Measurements from ENCODE around the gene HOXA1.

HOXA1 gene

GRCh38 chr7:27116031-27116961 is 20.5 kb upstream of the HOXA1 start:
- FAIRE-seq = peak; percentile 83

DNA sequence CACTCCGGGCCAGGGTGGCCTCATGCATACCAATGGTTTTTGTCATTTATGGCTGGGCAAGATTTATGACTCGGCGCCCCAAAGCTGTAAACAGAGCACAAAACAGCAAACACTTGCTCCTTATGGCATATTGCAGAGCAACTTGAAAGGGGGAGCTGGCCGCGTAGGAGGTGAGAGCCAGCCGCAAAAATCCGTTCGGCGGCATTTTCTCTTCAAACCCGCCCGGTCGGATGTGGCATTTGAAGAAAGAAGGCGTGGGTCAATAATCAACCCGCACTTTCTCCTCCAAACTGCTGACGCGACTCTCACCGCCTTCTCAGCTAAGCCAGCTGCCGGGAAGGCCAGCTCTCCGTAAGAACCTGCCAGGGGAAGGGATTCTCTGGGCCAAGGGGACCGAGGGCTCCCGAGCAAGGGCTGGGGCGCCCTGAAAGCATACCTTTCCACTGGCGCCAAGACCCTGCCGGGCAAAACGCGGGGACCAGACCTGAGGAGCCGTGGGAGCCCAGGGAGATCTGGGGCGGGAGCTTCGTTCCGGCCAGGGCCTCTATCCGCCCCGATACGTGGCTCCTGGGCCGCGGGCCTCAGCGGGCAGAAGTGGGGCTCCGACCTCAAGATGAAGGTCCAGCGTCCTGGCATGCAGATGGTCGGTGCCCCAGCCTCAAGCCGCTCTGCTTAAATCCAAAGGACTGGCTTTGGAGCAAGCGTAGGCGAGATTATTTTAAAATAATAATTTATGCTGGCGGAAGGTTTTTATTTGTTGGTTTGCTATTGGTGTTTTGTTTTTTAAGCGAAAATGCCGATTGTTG is 19.6 kb upstream of the HOXA1 start:
- peak; percentile 98 for FAIRE-seq

- no peak for FAIRE-seq
Measured at GRCh38 chr7:27114881-27115220, 19.1 kb upstream of the HOXA1 start.

DNA sequence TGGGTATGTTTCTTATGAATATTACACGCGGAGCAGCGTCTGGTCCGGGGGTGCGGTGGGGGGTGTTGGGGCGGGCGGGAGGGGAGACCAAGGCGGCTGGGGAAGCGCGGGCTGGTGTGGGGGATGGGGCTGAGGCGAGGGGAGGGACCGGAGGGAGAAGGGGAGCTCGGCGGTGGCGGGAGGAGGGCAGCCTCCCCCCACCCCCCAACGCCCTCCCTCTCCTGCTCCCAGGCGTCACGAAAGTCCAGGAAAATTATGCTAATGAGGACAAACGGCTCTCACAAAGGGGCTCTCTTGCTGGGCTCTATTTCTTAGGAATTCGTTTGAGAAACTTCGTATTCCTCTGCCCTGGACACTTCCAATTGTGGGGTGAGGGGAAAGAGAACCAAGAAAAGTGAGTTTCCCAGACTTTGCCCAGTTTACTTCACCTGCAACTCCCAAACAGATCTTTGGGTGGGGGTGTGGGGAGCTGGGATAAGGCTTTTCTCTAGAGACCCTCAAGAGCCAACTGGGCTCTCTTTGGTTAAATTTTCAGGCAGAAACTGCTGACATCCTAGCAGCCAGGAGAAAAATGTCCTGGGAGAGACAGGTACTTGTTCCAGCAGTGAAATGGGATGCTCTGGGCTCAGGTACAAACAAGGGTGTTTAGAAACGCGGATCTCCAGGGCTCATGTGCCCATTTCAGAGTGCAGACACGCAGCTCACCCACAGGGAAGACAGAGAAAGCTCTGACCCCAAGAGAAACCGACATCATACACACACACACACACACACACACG is 18.4 kb upstream of the HOXA1 start:
- FAIRE-seq = peak; percentile 96

DNA sequence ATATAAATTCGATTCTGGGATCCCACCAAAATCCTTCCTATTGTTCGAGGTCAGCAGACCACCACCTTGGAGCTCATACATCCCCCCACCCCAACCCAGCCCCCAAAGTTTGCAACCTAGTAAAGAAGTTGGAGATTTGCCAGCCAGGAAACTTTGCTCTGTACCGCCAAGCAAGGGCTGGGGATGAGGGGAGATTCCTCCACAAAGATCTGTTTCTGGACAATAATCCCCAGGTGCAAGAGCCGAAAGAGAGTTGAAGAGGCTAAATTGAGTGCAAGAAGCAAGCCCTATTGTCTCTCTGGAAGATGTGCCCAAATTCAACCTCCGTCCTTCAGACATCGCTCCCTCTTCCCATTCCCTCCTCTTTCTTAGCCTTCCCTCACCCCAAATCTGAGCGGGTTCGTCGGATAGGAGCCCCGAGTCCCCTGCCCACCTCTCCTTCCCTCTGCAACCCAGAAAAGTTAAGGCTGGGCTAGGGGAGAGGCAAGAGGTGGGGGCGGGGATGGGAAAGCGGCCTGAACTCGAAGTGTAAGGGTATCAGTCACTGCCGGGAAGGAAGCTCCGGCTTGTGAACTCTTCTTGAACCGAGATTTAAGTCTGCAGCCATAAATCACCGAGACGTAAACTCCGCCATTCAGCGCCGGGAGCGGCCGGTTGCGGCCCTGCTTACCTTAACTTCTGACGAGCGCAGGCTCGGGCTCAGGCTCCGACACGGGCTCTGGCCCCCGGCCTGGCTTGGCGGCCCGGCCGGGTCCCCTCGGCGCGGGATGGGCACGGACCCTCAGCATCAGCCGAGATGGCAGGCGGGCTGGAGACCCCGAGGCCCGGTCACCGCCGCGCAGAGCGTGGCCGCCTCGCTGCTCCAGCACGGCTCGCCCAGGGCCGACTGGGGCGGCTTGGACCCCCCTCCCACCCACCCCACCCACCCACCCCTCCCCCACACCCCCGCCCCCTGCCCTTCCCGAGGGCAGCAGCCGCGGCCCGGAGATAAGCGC is 17.5 kb upstream of the HOXA1 start:
- FAIRE-seq = peak; percentile 70

GRCh38 chr7:27112361-27112760 is 16.6 kb upstream of the HOXA1 start:
- FAIRE-seq = no peak

DNA sequence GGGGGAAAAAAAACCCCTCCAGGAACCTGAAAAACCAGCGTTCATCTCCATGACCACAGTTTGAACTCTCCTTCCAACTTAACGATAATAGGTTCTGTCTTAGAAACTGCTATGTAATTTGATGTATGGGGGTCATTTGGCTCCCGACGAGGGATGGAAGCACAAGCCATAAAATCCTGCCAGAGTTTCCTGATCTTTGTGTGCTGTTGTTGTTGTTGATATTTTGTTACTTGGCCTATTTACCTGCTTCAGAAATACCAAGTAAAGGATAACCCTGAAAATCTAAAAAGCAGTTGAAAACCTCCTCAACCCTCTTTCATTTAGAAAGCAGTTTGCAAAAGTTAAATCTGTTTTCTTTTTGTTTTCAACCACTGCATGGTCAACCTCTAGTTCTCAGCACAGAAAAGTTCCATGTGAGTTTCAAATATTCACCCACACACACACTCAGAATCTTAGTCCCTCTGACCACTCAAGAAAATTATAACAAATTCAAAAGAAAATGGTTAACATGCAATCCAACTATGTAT is 16.0 kb upstream of the HOXA1 start:
- FAIRE-seq = peak; percentile 98

DNA sequence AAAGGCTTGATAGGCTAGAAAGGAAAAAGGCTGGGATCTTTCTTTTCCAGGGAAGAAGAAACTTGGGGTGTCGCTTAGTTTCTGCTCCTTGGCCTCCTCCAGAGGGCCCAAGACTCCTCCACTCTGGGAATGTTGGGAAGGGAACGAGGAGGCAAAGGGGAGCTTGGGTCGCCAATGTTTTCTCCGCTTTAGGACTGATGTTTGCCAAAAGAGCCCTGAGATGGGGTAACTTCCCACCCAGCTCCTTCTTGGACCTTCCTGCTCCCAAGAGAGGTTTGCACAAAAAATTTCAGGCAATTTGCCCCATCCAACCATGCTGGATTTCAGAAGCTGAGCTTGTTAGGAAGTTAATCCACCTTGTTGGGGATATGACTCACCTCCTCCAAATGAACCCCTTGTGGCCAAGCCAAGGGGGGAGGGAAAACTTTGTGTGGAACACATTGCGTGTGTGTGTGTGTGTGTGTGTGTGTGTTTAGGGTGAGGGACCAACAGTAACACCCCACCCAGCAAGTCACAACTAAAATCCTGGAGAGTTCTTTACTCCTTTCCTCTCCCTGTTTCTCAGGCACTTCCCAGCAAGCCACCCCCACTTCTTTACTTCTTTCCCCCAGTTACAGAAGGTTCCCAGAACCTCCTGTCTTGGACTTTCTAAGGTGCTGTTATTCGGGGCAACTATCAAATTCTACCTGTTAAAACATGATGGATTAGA is 15.4 kb upstream of the HOXA1 start:
- no peak for FAIRE-seq

DNA sequence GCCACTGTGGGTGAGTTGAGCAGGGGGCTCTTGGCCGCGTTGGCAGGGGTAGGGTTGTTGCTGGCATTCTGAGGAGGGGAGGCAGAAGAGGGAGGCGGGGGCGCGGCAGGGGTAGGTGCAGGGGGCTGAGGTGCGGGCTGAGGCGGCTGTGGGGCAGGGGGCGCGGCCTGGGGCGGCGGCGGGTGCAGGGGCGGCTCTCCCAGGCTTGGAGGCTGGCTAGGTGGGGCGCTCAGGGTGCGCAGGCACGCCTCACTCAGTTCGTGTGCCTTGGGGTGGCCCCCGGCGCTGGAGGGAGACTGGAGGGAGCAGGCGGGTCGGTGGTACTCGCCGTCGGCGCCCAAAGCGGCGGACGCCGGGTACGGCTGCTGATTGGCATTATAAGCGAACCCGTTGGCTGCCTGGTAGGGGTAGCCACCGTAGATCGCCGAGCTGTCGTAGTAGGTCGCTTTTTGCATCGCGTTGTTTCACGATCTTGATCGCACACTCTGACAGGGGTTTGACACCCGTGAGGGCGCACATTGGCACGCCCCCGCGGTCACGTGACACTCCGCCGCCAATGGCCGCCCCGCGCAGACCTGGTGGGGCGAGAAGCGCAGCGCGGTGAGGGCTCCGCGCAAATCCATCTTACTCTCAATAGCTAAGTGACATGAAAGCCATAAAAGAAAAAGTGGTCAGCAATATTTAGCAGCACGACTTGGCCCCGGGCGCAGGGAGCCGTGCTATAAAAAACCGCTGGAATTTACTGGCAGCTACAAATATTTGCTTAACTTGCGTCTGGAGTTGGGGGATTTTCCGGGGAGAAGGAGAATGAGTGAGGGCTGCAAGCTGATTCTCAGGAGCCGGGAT is 14.6 kb upstream of the HOXA1 start:
- FAIRE-seq = peak; percentile 78

DNA sequence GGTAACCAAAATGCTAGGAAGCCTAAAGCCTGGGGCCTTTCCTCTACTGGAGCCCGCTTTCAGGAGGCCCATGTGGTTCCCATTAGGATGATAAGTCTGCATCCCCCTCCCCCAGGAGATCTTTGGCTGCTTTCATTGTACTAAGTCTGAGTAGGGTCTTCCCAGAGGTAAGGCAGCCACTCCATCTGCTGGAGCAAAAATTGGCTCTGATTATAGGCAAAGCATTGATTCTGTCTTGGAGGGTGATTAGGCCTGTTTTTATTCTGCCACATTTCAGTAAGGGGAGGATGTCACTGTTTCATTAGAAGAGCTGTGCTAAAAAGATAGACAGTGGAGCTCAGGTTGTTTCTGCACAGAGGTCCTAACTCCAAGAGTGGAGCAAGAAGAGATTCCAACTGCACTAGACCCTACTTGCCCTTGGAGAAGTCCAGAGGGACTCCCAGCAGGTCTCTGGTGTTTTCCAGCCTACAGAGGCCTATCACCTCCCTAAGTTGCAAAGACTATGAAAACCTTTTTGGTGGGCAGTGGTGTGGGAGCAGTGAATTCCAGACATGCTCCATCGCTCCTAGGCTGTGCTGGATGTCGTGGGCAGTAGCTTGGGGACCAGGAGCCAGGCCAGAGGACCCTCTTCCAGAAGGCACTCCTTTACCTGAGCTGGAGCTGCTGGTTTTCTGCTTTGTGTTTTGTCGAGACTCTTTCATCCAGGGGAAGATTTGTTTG is 13.8 kb upstream of the HOXA1 start:
- no peak for FAIRE-seq

DNA sequence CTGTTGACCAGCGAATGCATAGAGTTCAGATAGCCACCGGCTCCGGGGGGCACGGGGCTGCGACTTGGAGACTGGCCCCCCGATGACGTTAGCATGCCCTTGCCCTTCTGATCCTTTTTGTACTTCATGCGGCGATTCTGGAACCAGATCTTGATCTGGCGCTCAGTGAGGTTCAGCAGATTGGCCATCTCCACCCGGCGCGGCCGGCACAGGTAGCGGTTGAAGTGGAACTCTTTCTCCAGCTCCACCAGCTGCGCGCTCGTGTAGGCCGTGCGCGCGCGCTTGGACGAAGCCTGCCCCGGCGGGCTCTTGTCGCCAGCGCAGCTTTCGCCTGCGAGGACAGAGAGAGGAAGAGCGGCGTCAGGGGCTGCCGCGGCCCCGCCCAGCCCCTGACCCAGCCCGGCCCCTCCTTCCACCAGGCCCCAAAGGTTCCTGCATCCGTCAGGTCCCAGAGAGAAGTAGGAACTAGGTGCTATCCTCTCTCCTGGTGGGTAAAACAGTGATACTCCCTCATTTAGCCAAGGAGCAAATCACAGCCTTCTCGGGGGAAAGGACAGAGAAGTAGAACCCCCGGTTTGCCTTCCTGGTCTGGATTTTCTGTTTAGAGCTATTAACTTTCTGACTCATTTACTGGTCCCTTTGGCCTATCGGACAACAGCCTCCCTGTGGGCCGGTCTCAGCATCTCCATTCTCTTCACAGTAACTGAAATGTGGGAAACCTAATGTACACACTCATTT is 12.8 kb upstream of the HOXA1 start:
- peak; percentile 51 for FAIRE-seq

DNA sequence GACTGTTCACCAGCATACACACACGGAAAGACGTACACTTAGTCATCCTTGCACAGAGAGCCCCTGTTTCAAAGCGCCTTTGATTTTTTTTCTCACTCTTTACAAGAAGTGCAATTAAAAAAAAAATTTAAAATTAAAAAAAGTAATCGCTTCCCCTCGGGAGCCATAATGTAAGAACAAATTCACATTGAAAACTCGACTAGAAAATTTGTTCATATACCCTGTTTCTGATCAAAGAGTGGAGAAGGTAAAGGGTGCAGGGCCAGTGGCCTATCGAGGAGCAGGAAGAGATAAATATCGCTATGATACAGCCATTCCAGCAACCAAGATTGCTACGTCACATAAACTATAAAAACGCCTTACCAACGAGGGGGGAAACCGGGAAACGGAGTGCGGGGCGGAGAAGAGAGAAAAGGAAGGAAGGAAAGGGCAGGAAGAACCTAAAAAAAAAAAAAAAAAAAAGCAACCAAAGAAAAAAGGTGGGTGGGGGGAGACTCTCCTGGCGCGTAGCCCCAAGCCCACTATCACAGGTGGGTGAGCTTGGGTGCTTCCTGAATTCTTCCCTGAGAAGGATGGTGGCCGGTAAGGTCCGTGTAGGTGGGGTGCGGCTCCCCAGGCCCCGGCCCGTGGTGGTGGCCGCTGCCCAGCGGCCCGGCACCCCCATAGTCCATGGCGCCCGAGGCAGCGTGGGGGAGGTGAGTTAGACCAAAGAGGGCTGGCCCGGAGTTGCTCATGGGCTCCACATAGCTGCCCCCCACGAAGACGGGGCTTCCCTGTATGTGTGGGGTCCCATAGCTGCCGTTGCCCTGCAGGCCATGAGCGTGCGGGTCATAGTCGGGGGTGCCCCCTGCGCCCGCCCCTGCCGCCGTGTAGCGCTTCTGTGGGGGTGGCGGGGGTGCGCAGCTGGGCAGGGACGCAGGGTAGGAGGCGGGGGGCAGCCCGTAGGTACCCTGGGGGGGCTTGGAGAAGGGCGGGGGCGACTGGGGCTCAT is 11.9 kb upstream of the HOXA1 start:
- FAIRE-seq = no peak

- FAIRE-seq = peak; percentile 80
Measured at GRCh38 chr7:27106901-27107240, 11.1 kb upstream of the HOXA1 start.

GRCh38 chr7:27106181-27106900 is 10.5 kb upstream of the HOXA1 start:
- FAIRE-seq = peak; percentile 85

- no peak for FAIRE-seq
Measured at GRCh38 chr7:27105301-27106031, 9.7 kb upstream of the HOXA1 start.
